ENCODE measurements around the gene EHD2.
"Not testable (repeated sequence)": the region's sequence is repeated elsewhere in the genome, so short reads cannot be mapped to it uniquely, and the experiment has no call there.

EHD2 gene

DNA sequence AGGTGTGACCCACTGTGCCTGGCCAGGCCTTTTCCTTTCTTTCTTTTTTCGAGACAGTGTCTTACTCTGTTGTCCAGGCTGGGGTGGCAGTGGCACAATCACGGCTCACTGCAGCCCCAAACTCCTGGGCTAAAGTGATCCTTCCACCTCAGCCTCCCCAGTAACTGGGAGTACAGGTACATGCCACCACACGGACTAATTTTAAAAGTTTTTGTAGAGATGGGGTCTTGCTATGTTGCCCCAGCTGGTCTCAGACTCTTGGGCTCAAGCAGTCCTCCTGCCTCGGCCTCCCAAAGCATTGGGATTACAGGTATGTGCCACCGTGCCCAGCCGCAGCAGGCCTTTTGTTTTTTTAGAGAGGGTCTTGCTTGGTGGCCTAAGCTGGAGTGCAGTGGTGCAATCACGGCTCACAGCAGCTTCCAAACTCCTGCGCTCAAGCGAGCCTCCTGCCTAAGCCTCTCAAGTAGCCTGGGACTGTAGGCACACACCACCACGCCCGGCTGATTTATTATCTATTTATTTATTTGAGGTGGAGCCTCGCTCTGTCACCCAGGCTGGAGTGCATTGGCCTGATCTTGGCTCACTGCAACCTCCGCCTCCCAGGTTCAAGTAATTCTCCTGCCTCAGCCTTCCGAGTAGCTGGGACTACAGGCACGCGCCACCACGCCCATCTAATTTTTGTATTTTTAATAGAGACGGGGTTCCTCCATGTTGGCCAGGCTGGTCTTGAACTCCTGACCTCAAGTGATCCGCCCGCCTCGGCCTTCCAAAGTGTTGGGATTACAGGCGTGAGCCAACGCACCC is 64.2 kb downstream of the EHD2 start:
- DNase-seq: not testable (repeated sequence)

DNA sequence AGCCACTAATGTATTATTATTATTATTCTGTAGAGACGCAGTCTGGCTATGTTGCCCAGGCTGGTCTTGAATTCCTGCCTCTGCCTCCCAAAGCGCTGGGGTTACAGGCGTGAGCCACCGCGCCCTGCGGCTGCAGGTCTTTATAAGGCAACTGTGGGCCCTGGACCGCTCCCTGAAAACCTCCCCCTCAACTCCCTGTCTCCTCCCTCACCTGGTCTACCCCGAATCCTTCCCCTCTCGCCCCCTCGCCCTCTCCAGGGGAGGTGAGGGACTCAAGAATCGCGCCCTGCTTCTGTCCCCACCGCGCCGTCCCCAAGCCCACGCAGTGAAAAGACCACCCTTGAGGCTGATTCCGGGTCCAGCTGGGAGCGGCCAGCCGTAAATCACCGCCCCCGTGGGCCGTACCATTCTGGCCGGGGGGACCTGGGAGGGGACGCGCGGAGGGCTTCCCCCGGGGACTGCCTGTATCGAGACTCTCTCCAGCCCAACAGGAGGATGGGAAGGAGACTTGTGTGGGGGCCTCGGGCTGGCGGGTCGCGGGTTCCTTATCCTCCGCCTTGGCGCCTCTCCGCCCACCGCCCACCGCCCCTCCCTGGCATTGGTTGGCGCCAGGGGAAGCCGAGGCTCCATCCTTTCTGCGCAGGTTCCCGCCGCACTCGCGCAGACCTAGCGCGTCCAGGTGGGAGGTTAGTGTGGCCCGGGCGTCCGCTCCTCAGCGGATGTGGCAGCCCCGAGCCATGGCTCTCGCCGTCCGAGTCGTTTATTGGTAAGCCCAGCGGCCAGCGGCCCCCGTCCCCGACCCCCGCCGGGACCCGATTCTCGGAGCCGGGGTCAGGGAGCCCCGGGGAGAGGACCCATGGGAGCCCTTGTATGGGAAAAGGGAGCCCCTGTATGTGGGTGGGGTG is 65.1 kb downstream of the EHD2 start, which contains the start of gene SELENOW:
Gene SELENOW, plus strand, starts transcription at position 655 of the 905 bp plus-strand sequence. Its CDS starts 83 bp downstream, at position 738.
- DNase-seq: peak; percentile 86

DNA sequence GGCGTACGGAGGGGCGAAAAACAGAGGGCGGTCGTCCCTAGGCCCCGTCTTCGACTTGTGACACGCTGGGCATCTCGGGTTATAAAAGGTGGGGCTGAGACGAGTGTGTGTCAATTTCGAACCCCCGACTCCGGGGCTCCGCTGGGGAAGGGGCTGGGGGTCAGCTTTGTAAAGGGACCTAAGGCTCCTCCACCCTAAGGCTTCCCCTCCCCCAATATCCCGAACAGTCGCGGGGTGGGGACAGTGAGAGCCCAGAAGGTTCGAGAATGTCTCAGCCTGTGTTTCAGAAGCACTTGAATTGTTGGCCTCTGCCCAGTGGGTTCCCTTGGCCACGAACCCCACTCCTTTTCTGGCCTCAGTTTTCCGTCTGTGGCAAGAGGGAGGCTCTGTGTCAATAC is 65.7 kb downstream of the EHD2 start:
- DNase-seq: peak; percentile 46

DNA sequence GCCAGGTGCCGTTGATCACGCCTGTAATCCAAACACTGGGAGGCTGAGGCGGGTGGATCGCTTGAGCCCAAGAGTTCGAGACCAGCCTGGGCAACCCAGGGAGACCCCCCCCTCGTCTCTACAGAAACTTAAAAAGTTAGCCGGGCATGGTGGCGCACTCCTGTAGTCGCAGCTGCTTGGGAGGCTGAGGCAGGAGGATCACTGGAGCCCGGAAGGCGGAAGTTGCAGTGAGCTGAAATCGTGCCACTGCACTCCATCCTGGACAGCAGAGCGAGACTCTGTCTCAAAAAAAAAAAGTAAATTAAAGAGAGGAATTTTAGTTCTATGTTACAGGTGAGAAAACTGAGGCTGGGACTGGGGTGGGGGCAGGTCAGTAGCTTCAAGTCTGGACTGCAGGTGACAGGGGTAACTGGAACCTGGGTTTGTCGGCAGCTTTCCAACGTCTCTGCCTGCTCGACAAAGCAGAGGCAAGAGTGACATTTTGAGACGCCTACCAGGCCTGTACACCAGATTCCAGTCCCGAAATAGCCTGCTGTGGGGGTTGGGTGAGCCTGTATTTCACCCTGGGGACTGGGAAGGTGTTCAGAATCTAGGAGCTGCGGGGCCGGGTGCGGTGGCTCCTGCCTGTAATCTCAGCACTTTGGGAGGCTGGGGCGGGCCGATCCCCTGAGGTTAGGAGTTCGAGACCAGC is 66.4 kb downstream of the EHD2 start:
- no peak for DNase-seq

DNA sequence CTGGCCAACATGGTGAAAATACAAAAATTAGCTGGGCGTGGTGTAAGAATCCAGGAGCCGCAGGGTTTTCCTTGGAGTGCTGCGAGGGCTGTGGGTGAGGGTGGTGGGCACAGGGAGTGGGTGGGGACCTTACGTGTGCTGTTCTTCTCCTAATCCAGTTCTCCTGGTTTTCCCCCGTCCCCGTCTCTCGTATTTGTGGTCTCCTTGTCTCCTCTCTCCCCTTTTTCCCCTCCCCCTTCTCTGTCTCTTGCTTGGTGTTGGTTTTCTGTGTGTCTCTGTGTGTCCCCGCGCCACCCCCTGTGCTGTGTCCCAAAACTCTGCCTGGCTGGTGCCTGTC is 67.0 kb downstream of the EHD2 start:
- DNase-seq: no peak

DNA sequence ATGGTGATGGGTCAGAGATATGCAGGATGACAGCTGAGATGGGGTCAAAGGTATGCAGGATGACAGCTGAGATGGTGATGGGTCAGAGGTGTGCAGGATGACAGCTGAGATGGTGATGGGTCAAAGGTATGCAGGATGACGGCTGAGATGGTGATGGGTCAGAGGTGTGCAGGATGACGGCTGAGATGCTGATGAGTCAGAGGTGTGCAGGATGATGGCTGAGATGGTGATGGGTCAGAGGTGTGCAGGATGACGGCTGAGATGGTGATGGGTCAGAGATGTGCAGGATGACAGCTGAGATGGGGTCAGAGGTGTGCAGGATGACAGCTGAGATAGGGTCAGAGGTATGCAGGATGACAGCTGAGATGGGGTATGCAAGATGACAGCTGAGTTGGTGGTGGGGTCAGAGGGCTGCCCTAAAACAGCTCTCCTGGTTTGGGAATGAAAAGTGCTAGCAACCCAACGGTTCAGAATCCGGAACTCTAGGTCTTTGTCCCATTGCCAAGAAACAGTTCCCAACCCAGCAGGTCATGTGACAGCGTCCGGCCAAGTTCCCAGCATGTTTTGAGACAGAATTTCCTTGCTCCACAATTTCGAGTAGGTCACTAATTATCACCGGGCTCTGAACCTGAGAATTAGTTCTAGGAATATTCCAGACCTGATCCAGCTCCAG is 68.5 kb downstream of the EHD2 start:
- DNase-seq: no peak

DNA sequence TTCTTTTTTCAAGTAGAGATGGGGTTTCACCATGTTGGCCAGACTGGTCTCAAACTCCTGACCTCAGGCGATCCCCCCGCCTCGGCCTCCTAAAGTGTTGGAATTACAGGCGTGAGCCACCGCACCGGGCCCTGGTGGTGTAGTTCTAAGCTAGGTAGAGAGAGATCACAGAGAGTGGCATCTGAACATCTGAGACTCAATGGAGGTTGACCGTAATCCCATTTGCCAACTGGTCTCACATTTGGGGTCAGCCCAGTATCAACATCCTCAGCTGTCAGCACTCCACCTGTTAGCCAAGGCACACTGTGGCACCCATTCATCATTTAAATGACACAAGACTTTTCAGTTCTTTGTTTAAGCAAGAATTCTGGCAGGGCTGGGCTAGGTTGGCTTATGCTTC is 73.3 kb downstream of the EHD2 start:
- no peak for DNase-seq

DNA sequence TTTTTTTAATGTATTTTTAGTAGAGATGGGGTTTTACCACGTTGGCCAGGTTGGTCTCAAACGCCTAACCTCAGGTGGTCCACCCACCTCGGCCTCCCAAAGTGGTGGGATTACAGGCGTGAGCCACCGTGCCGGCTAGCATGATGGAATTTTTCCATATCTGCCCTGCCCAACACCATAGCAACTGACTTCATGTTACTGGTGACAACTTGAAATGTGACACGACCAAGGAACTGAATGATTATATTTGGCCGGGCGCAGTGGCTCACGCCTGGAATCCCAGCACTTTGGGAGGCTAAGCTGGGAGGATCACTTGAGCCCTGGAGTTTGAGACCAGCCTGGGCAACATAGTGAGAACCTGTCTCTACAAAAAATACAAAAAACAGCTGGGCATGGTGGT is 74.1 kb downstream of the EHD2 start:
- DNase-seq: not testable (repeated sequence)

DNA sequence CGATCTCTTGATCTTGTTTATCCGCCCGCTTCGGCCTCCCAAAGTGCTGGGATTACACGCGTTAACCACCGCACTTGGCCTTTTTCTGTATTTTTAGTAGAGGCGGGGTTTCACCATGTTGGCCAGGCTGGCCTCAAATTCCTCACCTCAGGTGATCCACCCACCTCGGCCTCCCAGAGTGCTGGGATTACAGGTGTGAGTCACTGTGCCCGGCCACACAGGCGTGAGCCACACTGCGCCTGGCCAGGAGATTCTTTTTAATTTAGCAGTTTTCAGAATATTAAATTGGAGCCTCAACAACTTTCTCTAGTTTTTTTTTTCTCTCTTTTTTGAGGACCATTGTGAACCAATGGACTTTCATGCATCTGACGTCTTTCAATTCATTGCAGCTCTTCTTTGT is 76.6 kb downstream of the EHD2 start:
- not testable (repeated sequence) for DNase-seq

DNA sequence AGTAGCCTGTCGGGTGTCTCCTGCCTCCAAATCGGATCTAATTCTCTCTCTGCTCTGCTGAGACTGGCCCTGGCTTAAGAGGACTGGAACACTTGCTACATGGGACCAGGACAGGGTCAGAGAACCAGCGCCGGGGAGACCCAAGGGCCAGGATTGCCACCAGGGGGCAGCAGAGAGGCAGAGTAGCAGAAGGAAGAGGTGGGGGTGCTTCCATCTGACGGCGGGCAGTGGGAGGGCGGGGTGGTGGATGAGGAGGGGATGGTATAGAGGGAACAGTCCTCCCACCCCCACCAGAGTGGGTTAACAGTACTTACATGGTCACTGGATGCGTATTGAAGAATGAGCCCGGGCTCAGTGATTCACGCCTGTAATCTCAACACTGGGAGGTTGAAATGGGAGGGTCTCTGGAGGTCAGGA is 77.2 kb downstream of the EHD2 start:
- DNase-seq: peak; percentile 83

DNA sequence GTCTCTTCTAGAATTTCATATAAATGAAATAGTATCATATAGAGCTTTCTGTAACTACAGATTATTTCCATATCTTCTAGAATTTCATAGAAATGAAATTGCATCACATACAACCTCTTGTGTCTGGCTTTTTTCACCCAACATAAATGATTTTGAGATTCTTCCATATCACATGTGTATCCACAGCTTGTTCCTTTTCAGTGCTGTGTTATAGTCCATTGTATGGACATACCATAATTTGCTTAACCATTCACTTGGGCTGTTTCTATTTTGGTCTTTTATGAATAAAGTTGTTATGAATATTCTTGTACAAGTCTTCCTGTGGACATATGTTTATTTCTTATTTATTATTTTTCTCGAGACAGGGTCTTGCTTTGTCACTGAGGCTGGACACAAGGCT is 79.4 kb downstream of the EHD2 start:
- no peak for DNase-seq

Data from activated T-cell treated with anti-CD3 and anti-CD28 coated beads, Interleukin-2, amount 50 U/mL, for 1 hour (primary cell).